Upper lobe of right lung (tissue), 1 donor: Measurements from ENCODE around the gene XPOT. TPM values are rescaled to one million over a fixed set of nuclear protein-coding genes. Genes with fewer than 3 reads are reported as not detected.

Experiments used
- ATAC-seq: fragments of 200-7000 bp; cut with Tn5 transposase; one replicate; pipeline ENCODE4 v1.9.1; 2020; ENCODE audit warnings: mild to moderate bottlenecking, moderate library complexity
- DNase-seq: peaks from one replicate; pipeline ENCODE4 v3.0.0-alpha.2; 2020
- H3K27ac ChIP-seq: fragments of 200-600 bp; one replicate; pipeline ENCODE4 v1.8.0; 2022
- H3K27me3 ChIP-seq: fragments of 200-600 bp; one replicate; pipeline ENCODE4 v1.8.0; 2022; ENCODE audit warnings: mild to moderate bottlenecking
- H3K36me3 ChIP-seq: fragments of 200-600 bp; one replicate; pipeline ENCODE4 v1.8.0; 2022
- H3K4me1 ChIP-seq: fragments of 200-600 bp; one replicate; pipeline ENCODE4 v1.8.0; 2022
- H3K4me3 ChIP-seq: fragments of 200-600 bp; one replicate; pipeline ENCODE4 v1.8.0; 2022; ENCODE audit warnings: mild to moderate bottlenecking
- H3K9me3 ChIP-seq: fragments of 200-600 bp; one replicate; pipeline ENCODE4 v1.8.0; 2022
- CTCF ChIP-seq: fragments of 200-600 bp; IDR thresholded peaks from one replicate; pipeline ENCODE4 v1.8.0; 2022; ENCODE audit warnings: antibody characterized with exemption
- intact Hi-C: fragments of 100-400 bp; cut with DNase I; formaldehyde crosslinking; loops from one replicate; pipeline ENCODE4 v1.11.0; 2022
- total RNA-seq: library from RNA; stranded (reverse); fragmentation: NEBNext Ultra II Directional; extraction: Animal tissue kit (Norgen Biotek cat#: 25700); gene quantifications from one replicate; pipeline ENCODE4 v1.2.1, GENCODE V29; 2021
- donor health status: DM: no; HTN: yes; CAD: no; lungs with severe emphysema.

The XPOT gene
- total RNA-seq, 1 donor from 2014 or later: 65.8 TPM

GRCh38 chr12:64428956-64429355 lies 24.8 kb downstream of the XPOT start:
- intact Hi-C loops: no loop called here
- no peaks in the 10 kb centered on the region for H3K4me1 ChIP-seq
- ATAC-seq (no peak), DNase-seq (no peak)
- H3K27ac ChIP-seq: no peak overlapping the region
- no peak overlapping the region for H3K4me3 ChIP-seq
- H3K36me3 ChIP-seq: peaks cover 100% of the 10 kb centered on the region
- no peaks in the 10 kb centered on the region for H3K27me3 ChIP-seq
- no peak for TF ChIP-seq CTCF
- H3K9me3 ChIP-seq: no peaks in the 10 kb centered on the region

DNA sequence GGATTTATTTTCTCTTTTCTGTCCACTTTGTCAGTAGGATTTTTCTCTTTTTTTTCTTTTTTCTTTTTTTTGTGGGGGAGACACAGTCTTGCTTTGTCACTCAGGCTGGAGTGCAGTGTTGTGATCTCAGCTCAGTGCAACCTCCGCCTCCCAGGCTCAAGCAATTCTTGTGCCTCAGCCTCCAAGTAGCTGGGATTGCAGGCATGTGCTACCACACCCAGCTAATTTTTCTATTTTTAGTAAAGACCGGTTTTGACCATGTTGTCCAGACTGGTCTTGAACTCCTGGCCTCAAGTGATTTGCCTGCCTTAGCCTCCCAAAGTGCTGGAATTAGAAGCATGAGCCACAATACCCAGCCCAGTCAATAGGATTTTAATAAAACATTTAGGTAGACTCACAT lies 26.7 kb downstream of the XPOT start:
- no peak for TF ChIP-seq CTCF
- ATAC-seq (no peak), DNase-seq (no peak)
- Histone ChIP-seq H3K4me1 (no peaks in the 10 kb centered on the region), H3K4me3 (no peak overlapping the region), H3K36me3 (peaks cover 100% of the 10 kb centered on the region), H3K9me3 (no peaks in the 10 kb centered on the region), H3K27ac (no peak overlapping the region), H3K27me3 (no peaks in the 10 kb centered on the region)
- intact Hi-C loops: no loop called here

- intact Hi-C loops: no loop called here
- H3K4me1 ChIP-seq: no peaks in the 10 kb centered on the region
- H3K27ac ChIP-seq: no peak overlapping the region
- DNase-seq (no peak), ATAC-seq (no peak)
- no peak for TF ChIP-seq CTCF
- H3K4me3 ChIP-seq: no peak overlapping the region
- no peaks in the 10 kb centered on the region for H3K27me3 ChIP-seq
- peaks cover 100% of the 10 kb centered on the region for H3K36me3 ChIP-seq
- H3K9me3 ChIP-seq: no peaks in the 10 kb centered on the region
Measured at GRCh38 chr12:64431791-64432190, 27.6 kb downstream of the XPOT start.

- no peak overlapping the region for H3K4me3 ChIP-seq
- peaks cover 98% of the 10 kb centered on the region for H3K36me3 ChIP-seq
- no peak for TF ChIP-seq CTCF
- intact Hi-C loops: no loop called here
- no peaks in the 10 kb centered on the region for H3K4me1 ChIP-seq
- no peak overlapping the region for H3K27ac ChIP-seq
- H3K27me3 ChIP-seq: no peaks in the 10 kb centered on the region
- H3K9me3 ChIP-seq: no peaks in the 10 kb centered on the region
- DNase-seq (no peak), ATAC-seq (no peak)
Measured at GRCh38 chr12:64433915-64434314, 29.7 kb downstream of the XPOT start.

- no peak overlapping the region for H3K27ac ChIP-seq
- H3K4me1 ChIP-seq: no peaks in the 10 kb centered on the region
- ATAC-seq: no peak
- TF ChIP-seq CTCF: no peak
- H3K27me3 ChIP-seq: no peaks in the 10 kb centered on the region
- no peaks in the 10 kb centered on the region for H3K9me3 ChIP-seq
- intact Hi-C loops: no loop called here
- peaks cover 82% of the 10 kb centered on the region for H3K36me3 ChIP-seq
- H3K4me3 ChIP-seq: no peak overlapping the region
- no peak for DNase-seq
Measured at GRCh38 chr12:64440100-64440499, 35.9 kb downstream of the XPOT start.

GRCh38 chr12:64445490-64445889 lies 41.3 kb downstream of the XPOT start:
- no peak overlapping the region for H3K27ac ChIP-seq
- intact Hi-C loops: no loop called here
- DNase-seq: no peak
- H3K9me3 ChIP-seq: no peaks in the 10 kb centered on the region
- H3K4me1 ChIP-seq: no peaks in the 10 kb centered on the region
- peaks cover 66% of the 10 kb centered on the region for H3K36me3 ChIP-seq
- ATAC-seq: no peak
- no peak for TF ChIP-seq CTCF
- H3K27me3 ChIP-seq: no peaks in the 10 kb centered on the region
- no peak overlapping the region for H3K4me3 ChIP-seq
